H9 (cell line): Measurements from ENCODE around the gene PGK1. TPM values are rescaled to one million over a fixed set of nuclear protein-coding genes. Genes with fewer than 3 reads are reported as not detected.

ENCODE experiments used
- DNase-seq: peaks from one replicate; pipeline ENCODE4 v3.0.0-alpha.2; 2017
- H2AFZ ChIP-seq: one replicate; pipeline ENCODE4 v1.6.1; 2013; ENCODE audit warnings: mild to moderate bottlenecking, low read length, control low read depth, moderate library complexity
- H2AK5ac ChIP-seq: 2 replicates; pipeline ENCODE4 v1.6.1; 2013; ENCODE audit warnings: low read length, control low read depth, mixed read lengths; ENCODE audit not compliant: insufficient read length
- H2BK120ac ChIP-seq: one replicate; pipeline ENCODE4 v1.6.1; 2013; ENCODE audit warnings: low read depth, mild to moderate bottlenecking, low read length, control low read depth, inconsistent platforms; ENCODE audit not compliant: poor library complexity, severe bottlenecking
- H2BK12ac ChIP-seq: 2 replicates; pipeline ENCODE4 v1.6.1; 2013; ENCODE audit warnings: low read length, control low read depth, mixed read lengths, low read depth; ENCODE audit not compliant: insufficient read length
- H2BK15ac ChIP-seq: 2 replicates; pipeline ENCODE4 v1.6.1; 2013; ENCODE audit warnings: low read depth, low read length, control low read depth
- H2BK20ac ChIP-seq: one replicate; pipeline ENCODE4 v1.6.1; 2013; ENCODE audit warnings: low read depth, mild to moderate bottlenecking, low read length, control low read depth, inconsistent platforms; ENCODE audit not compliant: poor library complexity, severe bottlenecking
- H2BK5ac ChIP-seq: 2 replicates; pipeline ENCODE4 v1.6.1; 2013; ENCODE audit warnings: low read length, control low read depth, mixed read lengths; ENCODE audit not compliant: insufficient read length
- H3K14ac ChIP-seq: 2 replicates; pipeline ENCODE4 v1.6.1; 2013; ENCODE audit warnings: low read length, control low read depth; ENCODE audit not compliant: insufficient read depth
- H3K18ac ChIP-seq: 2 replicates; pipeline ENCODE4 v1.6.1; 2013; ENCODE audit warnings: low read depth, mild to moderate bottlenecking, mixed read lengths, low read length, control low read depth; ENCODE audit not compliant: insufficient read length
- H3K23ac ChIP-seq: 2 replicates; pipeline ENCODE4 v1.6.1; 2013; ENCODE audit warnings: low read length, control low read depth, mixed read lengths, low read depth; ENCODE audit not compliant: insufficient read length
- H3K23me2 ChIP-seq: 2 replicates; pipeline ENCODE4 v1.6.1; 2013; ENCODE audit warnings: low read depth, mild to moderate bottlenecking, mixed read lengths, low read length, control low read depth; ENCODE audit not compliant: insufficient read length, poor library complexity, severe bottlenecking
- H3K27ac ChIP-seq: 2 replicates; pipeline ENCODE4 v1.5.1; 2013; ENCODE audit warnings: low read length, control low read depth, mixed read lengths, low read depth; ENCODE audit not compliant: insufficient read length
- H3K27me3 ChIP-seq: 2 replicates; pipeline ENCODE4 v1.6.1; 2013; ENCODE audit warnings: low read length, control low read depth, inconsistent platforms; ENCODE audit not compliant: insufficient read depth
- H3K4ac ChIP-seq: 2 replicates; pipeline ENCODE4 v1.6.1; 2013; ENCODE audit warnings: low read depth, mild to moderate bottlenecking, control low read depth, inconsistent platforms, low read length, moderate library complexity
- H3K4me1 ChIP-seq: 2 replicates; pipeline ENCODE4 v1.6.1; 2013; ENCODE audit warnings: low read length, control low read depth, inconsistent platforms; ENCODE audit not compliant: insufficient read depth
- H3K4me2 ChIP-seq: 2 replicates; pipeline ENCODE4 v1.6.1; 2013; ENCODE audit warnings: low read length, control low read depth, mixed read lengths; ENCODE audit not compliant: insufficient read length, insufficient read depth
- H3K56ac ChIP-seq: 2 replicates; pipeline ENCODE4 v1.6.1; 2013; ENCODE audit warnings: low read depth, mild to moderate bottlenecking, mixed read lengths, low read length, control low read depth; ENCODE audit not compliant: insufficient read length
- H3K79me1 ChIP-seq: 2 replicates; pipeline ENCODE4 v1.6.1; 2013; ENCODE audit warnings: low read depth, mild to moderate bottlenecking, moderate library complexity, low read length, control low read depth, inconsistent platforms; ENCODE audit not compliant: insufficient read depth, poor library complexity, severe bottlenecking
- H3K79me2 ChIP-seq: 2 replicates; pipeline ENCODE4 v1.6.1; 2013; ENCODE audit warnings: low read length, control low read depth, inconsistent platforms; ENCODE audit not compliant: insufficient read depth
- H3K9ac ChIP-seq: 2 replicates; pipeline ENCODE4 v1.6.1; 2013; ENCODE audit warnings: low read length, control low read depth, mixed read lengths; ENCODE audit not compliant: insufficient read length; ENCODE audit errors: extremely low read depth
- H3K9me3 ChIP-seq: one replicate; pipeline ENCODE4 v1.6.1; 2013; ENCODE audit warnings: low read depth, low read length, inconsistent platforms; ENCODE audit not compliant: control insufficient read depth
- H3T11ph ChIP-seq: one replicate; pipeline ENCODE4 v1.6.1; 2013; ENCODE audit warnings: mild to moderate bottlenecking, low read length, control low read depth, inconsistent platforms
- H4K20me1 ChIP-seq: one replicate; pipeline ENCODE4 v1.6.1; 2013; ENCODE audit not compliant: control insufficient read depth, insufficient read length, insufficient read depth
- H4K5ac ChIP-seq: 2 replicates; pipeline ENCODE4 v1.6.1; 2013; ENCODE audit warnings: low read depth, mild to moderate bottlenecking, mixed read lengths, low read length, control low read depth; ENCODE audit not compliant: insufficient read length
- H4K8ac ChIP-seq: replicated peaks from 2 replicates; pipeline ENCODE4 v1.6.1; 2013; ENCODE audit warnings: low read length, control low read depth, mixed read lengths, low read depth; ENCODE audit not compliant: insufficient read length
- H4K91ac ChIP-seq: 2 replicates; pipeline ENCODE4 v1.6.1; 2013; ENCODE audit warnings: low read depth, mild to moderate bottlenecking, moderate library complexity, mixed read lengths, low read length, control low read depth; ENCODE audit not compliant: insufficient read length
- H3K27ac Mint-ChIP-seq, 3 experiments: 2 replicates in 2 of 3; 3 replicates in 1 of 3; pipeline ENCODE4 v1.8.0; 2020 to 2021; ENCODE audit warnings: mixed read lengths in 3 of 3, mild to moderate bottlenecking in 1 of 3, moderate library complexity in 1 of 3
- H3K27me3 Mint-ChIP-seq: 2 replicates; pipeline ENCODE4 v1.8.0; 2021; ENCODE audit warnings: low read depth, mild to moderate bottlenecking, moderate library complexity, mixed read lengths
- H3K36me3 Mint-ChIP-seq, 3 experiments: 2 replicates in 2 of 3; 3 replicates in 1 of 3; pipeline ENCODE4 v1.8.0; 2020 to 2021; ENCODE audit warnings: low read depth in 3 of 3, mixed read lengths in 3 of 3; ENCODE audit not compliant: insufficient read depth in 1 of 3
- H3K4me1 Mint-ChIP-seq, 2 experiments: 2 replicates each; pipeline ENCODE4 v1.8.0; 2020; ENCODE audit warnings: mixed read lengths in 2 of 2
- H3K4me3 Mint-ChIP-seq, 2 experiments: 2 replicates in 1 of 2; 3 replicates in 1 of 2; pipeline ENCODE4 v1.8.0; 2020 to 2021; ENCODE audit warnings: mild to moderate bottlenecking in 2 of 2, mixed read lengths in 2 of 2, moderate library complexity in 1 of 2
- H3K9me3 Mint-ChIP-seq, 2 experiments: 2 replicates in 1 of 2; 3 replicates in 1 of 2; pipeline ENCODE4 v1.8.0; 2020; ENCODE audit warnings: mild to moderate bottlenecking in 2 of 2, mixed read lengths in 2 of 2, moderate library complexity in 1 of 2
- CTCF ChIP-seq: fragments of 200-600 bp; sonication (generic); conservative IDR thresholded peaks from 3 replicates; pipeline ENCODE4 v1.8.0; 2021; ENCODE audit warnings: antibody characterized with exemption, mild to moderate bottlenecking
- whole genome bisulfite sequencing: extraction: QIAGEN DNeasy Blood & Tissue Kit; methylation state at CpG from one replicate; pipeline ENCODE4 v1.1.7; 2013; ENCODE audit warnings: missing lambda C conversion rate, low lambda C conversion rate, mixed read lengths; ENCODE audit not compliant: insufficient read length; ENCODE audit errors: extremely low coverage; 5-methylcytosine and 5-hydroxymethylcytosine counted together
- total RNA-seq: library from RNA; stranded (reverse); gene quantifications from 2 replicates; pipeline ENCODE4 v1.2.1, GENCODE V29; 2021

The PGK1 gene
- total RNA-seq, 1 experiment from 2014 or later = 581 TPM

- no peaks in the 10 kb centered on the region for H3K4me1 ChIP-seq
- no CpG with 5 or more reads among the region's 4 CpGs for WGBS
- H3K4me2 ChIP-seq = no peak overlapping the region
- H3K23ac ChIP-seq = no peak overlapping the region
- no peaks in the 10 kb centered on the region for H3K79me2 ChIP-seq
- H3K27me3 ChIP-seq = no peaks in the 10 kb centered on the region
- no peak overlapping the region for H2BK12ac ChIP-seq
- peaks cover 39 to 40% of the 10 kb centered on the region in 2 experiments; a peak in 4 of 5 replicates for H3K9me3 Mint-ChIP-seq
- H4K5ac ChIP-seq = no peak overlapping the region
- H3K4me3 Mint-ChIP-seq = no peak overlapping the region
- H3K27me3 Mint-ChIP-seq = no peaks in the 10 kb centered on the region
- H3K56ac ChIP-seq = no peak overlapping the region
- no peak overlapping the region for H3K27ac ChIP-seq
- no peak overlapping the region for H2BK5ac ChIP-seq
- no peak for TF ChIP-seq CTCF
- no peak overlapping the region for H2BK15ac ChIP-seq
- no peak overlapping the region for H3K18ac ChIP-seq
- H4K91ac ChIP-seq = no peak overlapping the region
- no peaks in the 10 kb centered on the region for H3K4me1 Mint-ChIP-seq
- H3K9me3 ChIP-seq = peaks cover 9% of the 10 kb centered on the region
- H3T11ph ChIP-seq = no peak overlapping the region
- H2AK5ac ChIP-seq = no peak overlapping the region
- no peak overlapping the region for H2AFZ ChIP-seq
- H3K36me3 Mint-ChIP-seq = peaks cover 4 to 36% (median 16%) of the 10 kb centered on the region in 3 experiments; a peak in 5 of 7 replicates
- H3K14ac ChIP-seq = no peak overlapping the region
- H2BK120ac ChIP-seq = no peak overlapping the region
- H4K20me1 ChIP-seq = no peaks in the 10 kb centered on the region
- H2BK20ac ChIP-seq = no peak overlapping the region
- no peaks in the 10 kb centered on the region for H3K79me1 ChIP-seq
- H3K4ac ChIP-seq = no peak overlapping the region
- no peak overlapping the region for H4K8ac ChIP-seq
- no peak overlapping the region for H3K27ac Mint-ChIP-seq
- no peaks in the 10 kb centered on the region for H3K23me2 ChIP-seq
- H3K9ac ChIP-seq = no peak overlapping the region
- no peak for DNase-seq
Observed at GRCh38 chrX:78133238-78133960, 29.4 kb downstream of the PGK1 start.
